ENCODE results near the gene CBLC. TPM values are rescaled to one million over a fixed set of nuclear protein-coding genes. Genes with fewer than 3 reads are reported as not detected.

Gene CBLC
- polyA plus RNA-seq, 1 of the 3 experiments (the other 2 are of a cell fraction) = not detected

- Histone ChIP-seq H2AFZ (ENCODE audit: low read depth) (no peak overlapping the region), H3K79me2 (ENCODE audit: insufficient read depth) (peaks cover 21% of the 10 kb centered on the region), H3K9me2 (no peaks in the 10 kb centered on the region), H3K27ac (ENCODE audit: low read depth in 2 of 2, low read length in 1 of 2) (peak overlapping the region; percentile 17 to 64; a peak in 3 of 4 replicates), H3K4me1 (ENCODE audit: control insufficient read depth in 1 of 2, insufficient read depth in 2 of 2, low read depth in 1 of 2, low read length in 1 of 2) (peaks cover 21 to 27% of the 10 kb centered on the region in 2 experiments; a peak in 3 of 4 replicates), H3K27me3 (ENCODE audit: insufficient read depth) (no peaks in the 10 kb centered on the region), H4K20me1 (ENCODE audit: insufficient read depth) (peaks cover 5% of the 10 kb centered on the region; the same call in 1 of the 2 replicates), H3K36me3 (replicated peaks in 1 of 2; ENCODE audit: control insufficient read depth in 1 of 2, insufficient read depth in 2 of 2, low read length in 1 of 2) (peaks cover 13 to 20% of the 10 kb centered on the region in 2 experiments), H3K4me2 (peak overlapping the region; percentile 83), H3K9ac (peak overlapping the region; percentile 54; the same call in 1 of the 2 replicates), H3K9me3 (no peaks in the 10 kb centered on the region), H3F3A (replicated peaks; ENCODE audit: insufficient read depth) (peaks cover 19% of the 10 kb centered on the region), H3K4me3 (ENCODE audit: low read depth in 2 of 2, low read length in 1 of 2) (no peak overlapping the region)
- WGBS (ENCODE audit: low lambda C conversion rate) = 71% methylated on average over 11 of the region's 11 CpGs
- POLR2A ChIA-PET = no interaction called here
- CTCF ChIA-PET = interaction anchor here (1.0 to 8.7 kb wide), 6 partner anchors 16 to 184 kb away, joined by 3 to 86 read pairs (median 8); no protein-coding TSS in a partner anchor
- DNase-seq = no peak
- TF ChIP-seq JUND (IDR thresholded peaks at IDR 0.05) (no peak), FOXM1 (IDR thresholded peaks at IDR 0.05; ENCODE audit: low read depth) (no peak), ZBTB33 (IDR thresholded peaks at IDR 0.05; ENCODE audit: borderline replicate concordance, low read depth) (no peak), RXRA (IDR thresholded peaks at IDR 0.05; ENCODE audit: borderline replicate concordance, low read depth) (no peak), TAF1 (IDR thresholded peaks at IDR 0.05; ENCODE audit: borderline replicate concordance, low read depth, low read length) (no peak), TEAD4 (IDR thresholded peaks at IDR 0.05; ENCODE audit: borderline replicate concordance, insufficient read depth) (no peak), TCF12 (IDR thresholded peaks at IDR 0.05) (no peak), RFX5 (IDR thresholded peaks at IDR 0.05; ENCODE audit: low read length) (no peak)
- TF ChIP-seq, protein P1, sequence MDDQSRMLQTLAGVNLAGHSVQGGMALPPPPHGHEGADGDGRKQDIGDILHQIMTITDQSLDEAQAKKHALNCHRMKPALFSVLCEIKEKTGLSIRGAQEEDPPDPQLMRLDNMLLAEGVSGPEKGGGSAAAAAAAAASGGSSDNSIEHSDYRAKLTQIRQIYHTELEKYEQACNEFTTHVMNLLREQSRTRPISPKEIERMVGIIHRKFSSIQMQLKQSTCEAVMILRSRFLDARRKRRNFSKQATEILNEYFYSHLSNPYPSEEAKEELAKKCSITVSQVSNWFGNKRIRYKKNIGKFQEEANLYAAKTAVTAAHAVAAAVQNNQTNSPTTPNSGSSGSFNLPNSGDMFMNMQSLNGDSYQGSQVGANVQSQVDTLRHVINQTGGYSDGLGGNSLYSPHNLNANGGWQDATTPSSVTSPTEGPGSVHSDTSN (IDR thresholded peaks at IDR 0.05) = no peak
- TF ChIP-seq, protein P2, sequence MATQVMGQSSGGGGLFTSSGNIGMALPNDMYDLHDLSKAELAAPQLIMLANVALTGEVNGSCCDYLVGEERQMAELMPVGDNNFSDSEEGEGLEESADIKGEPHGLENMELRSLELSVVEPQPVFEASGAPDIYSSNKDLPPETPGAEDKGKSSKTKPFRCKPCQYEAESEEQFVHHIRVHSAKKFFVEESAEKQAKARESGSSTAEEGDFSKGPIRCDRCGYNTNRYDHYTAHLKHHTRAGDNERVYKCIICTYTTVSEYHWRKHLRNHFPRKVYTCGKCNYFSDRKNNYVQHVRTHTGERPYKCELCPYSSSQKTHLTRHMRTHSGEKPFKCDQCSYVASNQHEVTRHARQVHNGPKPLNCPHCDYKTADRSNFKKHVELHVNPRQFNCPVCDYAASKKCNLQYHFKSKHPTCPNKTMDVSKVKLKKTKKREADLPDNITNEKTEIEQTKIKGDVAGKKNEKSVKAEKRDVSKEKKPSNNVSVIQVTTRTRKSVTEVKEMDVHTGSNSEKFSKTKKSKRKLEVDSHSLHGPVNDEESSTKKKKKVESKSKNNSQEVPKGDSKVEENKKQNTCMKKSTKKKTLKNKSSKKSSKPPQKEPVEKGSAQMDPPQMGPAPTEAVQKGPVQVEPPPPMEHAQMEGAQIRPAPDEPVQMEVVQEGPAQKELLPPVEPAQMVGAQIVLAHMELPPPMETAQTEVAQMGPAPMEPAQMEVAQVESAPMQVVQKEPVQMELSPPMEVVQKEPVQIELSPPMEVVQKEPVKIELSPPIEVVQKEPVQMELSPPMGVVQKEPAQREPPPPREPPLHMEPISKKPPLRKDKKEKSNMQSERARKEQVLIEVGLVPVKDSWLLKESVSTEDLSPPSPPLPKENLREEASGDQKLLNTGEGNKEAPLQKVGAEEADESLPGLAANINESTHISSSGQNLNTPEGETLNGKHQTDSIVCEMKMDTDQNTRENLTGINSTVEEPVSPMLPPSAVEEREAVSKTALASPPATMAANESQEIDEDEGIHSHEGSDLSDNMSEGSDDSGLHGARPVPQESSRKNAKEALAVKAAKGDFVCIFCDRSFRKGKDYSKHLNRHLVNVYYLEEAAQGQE (IDR thresholded peaks at IDR 0.05; ENCODE audit: low read depth, low read length) = no peak
Observed at GRCh38 chr19:44754750-44755080, 23.0 kb upstream of the CBLC start.

DNA sequence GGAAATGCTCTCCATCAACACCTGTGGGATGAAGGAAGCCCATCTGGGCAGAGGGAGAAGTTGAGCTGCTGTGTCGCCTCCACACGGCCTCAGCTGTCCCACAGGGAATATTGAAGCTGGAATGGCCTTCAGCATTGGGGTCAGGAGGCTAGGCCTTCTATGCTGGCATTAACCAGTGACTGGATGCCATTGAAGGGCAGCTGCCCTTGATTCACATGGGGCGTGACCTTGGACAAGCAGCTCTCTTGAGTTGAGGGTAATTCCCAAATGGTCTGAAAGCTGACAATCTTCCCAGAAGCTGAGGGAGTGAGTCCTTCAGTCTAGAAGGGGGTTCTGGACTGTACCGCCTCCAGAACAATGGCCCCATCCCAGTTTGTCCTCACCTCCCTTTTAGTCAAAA is 22.5 kb upstream of the CBLC start:
- TF ChIP-seq MXI1 (IDR thresholded peaks at IDR 0.05; ENCODE audit: low read depth, low read length) (no peak), FOXJ3 (CRISPR knock-in tag; IDR thresholded peaks at IDR 0.05) (no peak), GABPA (IDR thresholded peaks at IDR 0.05; ENCODE audit: low read depth) (no peak), NFIC (IDR thresholded peaks at IDR 0.05; ENCODE audit: borderline replicate concordance) (no peak), TCF12 (IDR thresholded peaks at IDR 0.05) (no peak), FOXM1 (IDR thresholded peaks at IDR 0.05; ENCODE audit: low read depth) (no peak), TAF1 (IDR thresholded peaks at IDR 0.05; ENCODE audit: borderline replicate concordance, low read depth, low read length) (no peak), IRF3 (IDR thresholded peaks at IDR 0.05; ENCODE audit: low read depth, low read length) (no peak), ELF1 (IDR thresholded peaks at IDR 0.05) (no peak), FOSL2 (IDR thresholded peaks at IDR 0.05; ENCODE audit: borderline replicate concordance, low read depth) (no peak)
- TF ChIP-seq, protein P3, sequence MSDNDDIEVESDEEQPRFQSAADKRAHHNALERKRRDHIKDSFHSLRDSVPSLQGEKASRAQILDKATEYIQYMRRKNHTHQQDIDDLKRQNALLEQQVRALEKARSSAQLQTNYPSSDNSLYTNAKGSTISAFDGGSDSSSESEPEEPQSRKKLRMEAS (IDR thresholded peaks at IDR 0.05; ENCODE audit: low read depth) = no peak
- H3K36me3 ChIP-seq (replicated peaks in 1 of 2; ENCODE audit: control insufficient read depth in 1 of 2, insufficient read depth in 2 of 2, low read length in 1 of 2) = peaks cover 19 to 23% of the 10 kb centered on the region in 2 experiments
- H3K79me2 ChIP-seq (ENCODE audit: insufficient read depth) = peaks cover 16% of the 10 kb centered on the region
- no peak overlapping the region for H3K9ac ChIP-seq
- peaks cover 21 to 24% of the 10 kb centered on the region in 2 experiments; a peak in 3 of 4 replicates for H3K4me1 ChIP-seq (ENCODE audit: control insufficient read depth in 1 of 2, insufficient read depth in 2 of 2, low read depth in 1 of 2, low read length in 1 of 2)
- no peak overlapping the region; a peak in 1 of 4 replicates for H3K27ac ChIP-seq (ENCODE audit: low read depth in 2 of 2, low read length in 1 of 2)
- 96% methylated on average over 4 of the region's 4 CpGs for WGBS (ENCODE audit: low lambda C conversion rate)
- no peaks in the 10 kb centered on the region for H3K9me3 ChIP-seq
- peaks cover 5% of the 10 kb centered on the region; the same call in 1 of the 2 replicates for H4K20me1 ChIP-seq (ENCODE audit: insufficient read depth)
- no peak overlapping the region for H2AFZ ChIP-seq (ENCODE audit: low read depth)
- POLR2A ChIA-PET = no interaction called here
- no peaks in the 10 kb centered on the region for H3K9me2 ChIP-seq
- CTCF ChIA-PET = interaction anchor here (1.0 to 8.7 kb wide), 5 partner anchors 15 to 184 kb away, joined by 3 to 86 read pairs (median 5); no protein-coding TSS in a partner anchor
- H3F3A ChIP-seq (replicated peaks; ENCODE audit: insufficient read depth) = peaks cover 15% of the 10 kb centered on the region
- H3K4me3 ChIP-seq (ENCODE audit: low read depth in 2 of 2, low read length in 1 of 2) = no peak overlapping the region
- peak overlapping the region; percentile 83; the same call in 1 of the 2 replicates for H3K4me2 ChIP-seq
- DNase-seq = no peak
- no peaks in the 10 kb centered on the region for H3K27me3 ChIP-seq (ENCODE audit: insufficient read depth)

Measured in SK-N-SH (cell line).